HT1080 (cell line): ENCODE measurements around the gene KBTBD4. TPM values are rescaled to one million over a fixed set of nuclear protein-coding genes. Genes with fewer than 3 reads are reported as not detected.
"Not testable (repeated sequence)": the region's sequence is repeated elsewhere in the genome, so short reads cannot be mapped to it uniquely, and the experiment has no call there.

Experiments
- DNase-seq: peaks from one replicate; pipeline ENCODE4 v3.0.0-alpha.2; 2015; ENCODE audit warnings: low read depth
- total RNA-seq: library from RNA; depleted of rRNA; stranded (reverse); fragments of >200 nt; shearing (Covaris generic); gene quantifications from 2 replicates; pipeline ENCODE4 v1.2.3, GENCODE V29; 2014

The KBTBD4 gene
- total RNA-seq, 1 experiment from 2014 or later = 39.0 TPM

- DNase-seq = not testable (repeated sequence)
Measured at GRCh38 chr11:47562393-47562792, 16.4 kb downstream of the KBTBD4 start.

- no peak for DNase-seq
Measured at GRCh38 chr11:47560426-47560825, 18.3 kb downstream of the KBTBD4 start.

- no peak for DNase-seq
Measured at GRCh38 chr11:47558695-47559094, 20.1 kb downstream of the KBTBD4 start.

- DNase-seq = not testable (repeated sequence)
Measured at GRCh38 chr11:47557004-47557403, 21.8 kb downstream of the KBTBD4 start.

- no peak for DNase-seq
Measured at GRCh38 chr11:47553406-47553743, 25.4 kb downstream of the KBTBD4 start.

- DNase-seq = peak; percentile 86
Measured at GRCh38 chr11:47552566-47553405, 26.0 kb downstream of the KBTBD4 start, which contains the start of gene CELF1. Gene CELF1 (minus strand): TSS chr11:47553132. CDS start chr11:47499523, 53,609 bp downstream.

- peak; percentile 35 for DNase-seq
Measured at GRCh38 chr11:47552056-47552565, 26.7 kb downstream of the KBTBD4 start.

GRCh38 chr11:47551086-47551485, 27.7 kb downstream of the KBTBD4 start:
- DNase-seq = peak; percentile 38

GRCh38 chr11:47550288-47551047, 28.3 kb downstream of the KBTBD4 start:
- DNase-seq = no peak

GRCh38 chr11:47546274-47546673, 32.5 kb downstream of the KBTBD4 start:
- not testable (repeated sequence) for DNase-seq

- no peak for DNase-seq
Measured at GRCh38 chr11:47545298-47545697, 33.5 kb downstream of the KBTBD4 start.

GRCh38 chr11:47541070-47541469, 37.7 kb downstream of the KBTBD4 start:
- no peak for DNase-seq

GRCh38 chr11:47539681-47540039, 39.1 kb downstream of the KBTBD4 start:
- DNase-seq = no peak

GRCh38 chr11:47538741-47539565, 39.8 kb downstream of the KBTBD4 start:
- no peak for DNase-seq

GRCh38 chr11:47536915-47537314, 41.9 kb downstream of the KBTBD4 start:
- DNase-seq = no peak

- no peak for DNase-seq
Measured at GRCh38 chr11:47534704-47535251, 44.0 kb downstream of the KBTBD4 start.

- DNase-seq = peak; percentile 45
Measured at GRCh38 chr11:47533690-47534151, 45.0 kb downstream of the KBTBD4 start.

GRCh38 chr11:47532597-47533213, 46.1 kb downstream of the KBTBD4 start:
- no peak for DNase-seq

- no peak for DNase-seq
Measured at GRCh38 chr11:47531666-47532065, 47.1 kb downstream of the KBTBD4 start.

GRCh38 chr11:47530721-47531120, 48.0 kb downstream of the KBTBD4 start:
- DNase-seq = not testable (repeated sequence)
